ENCODE results near the gene RHCE.
A peak's percentile ranks its signal among the peaks of the same experiment; 100 is the strongest.
"Not testable (repeated sequence)": the region's sequence is repeated elsewhere in the genome, so short reads cannot be mapped to it uniquely, and the experiment has no call there.

The RHCE gene

GRCh38 chr1:25397549-25397948 is 23.1 kb downstream of the RHCE start:
- DNase-seq: not testable (repeated sequence)

GRCh38 chr1:25392841-25393240 is 27.8 kb downstream of the RHCE start:
- peak in 2 of 3 donors; percentile 8 to 22 for DNase-seq

- not testable (repeated sequence) for DNase-seq
Observed at GRCh38 chr1:25389721-25390120, 30.9 kb downstream of the RHCE start.

GRCh38 chr1:25388691-25389090 is 31.9 kb downstream of the RHCE start:
- not testable (repeated sequence) for DNase-seq

GRCh38 chr1:25387096-25387495 is 33.5 kb downstream of the RHCE start:
- not testable (repeated sequence) for DNase-seq

- DNase-seq: not testable (repeated sequence)
Observed at GRCh38 chr1:25383875-25384274, 36.8 kb downstream of the RHCE start.

- peak; percentile 81 to 95 (median 86) for DNase-seq
Observed at GRCh38 chr1:25383090-25383489, 37.5 kb downstream of the RHCE start.

- DNase-seq: not testable (repeated sequence)
Observed at GRCh38 chr1:25382543-25382942, 38.1 kb downstream of the RHCE start.

- DNase-seq: not testable (repeated sequence)
Observed at GRCh38 chr1:25378367-25378766, 42.3 kb downstream of the RHCE start.

GRCh38 chr1:25371757-25372156 is 48.9 kb downstream of the RHCE start:
- DNase-seq: not testable (repeated sequence)

GRCh38 chr1:25369691-25370271 is 50.8 kb downstream of the RHCE start:
- DNase-seq: peak; percentile 5 to 22 (median 15)

GRCh38 chr1:25369241-25369640 is 51.4 kb downstream of the RHCE start:
- DNase-seq: peak in 1 of 3 donors; percentile 15

GRCh38 chr1:25362634-25363559 is 57.7 kb downstream of the RHCE start:
- DNase-seq: not testable (repeated sequence)

- DNase-seq: no peak
Observed at GRCh38 chr1:25361901-25362300, 58.7 kb downstream of the RHCE start.

GRCh38 chr1:25360596-25361581 is 59.7 kb downstream of the RHCE start:
- DNase-seq: peak; percentile 14 to 31 (median 29)

GRCh38 chr1:25356848-25357247 is 63.8 kb downstream of the RHCE start:
- peak in 2 of 3 donors; percentile 23 to 34 for DNase-seq

GRCh38 chr1:25356441-25356840 is 64.2 kb downstream of the RHCE start:
- no peak for DNase-seq

- no peak for DNase-seq
Observed at GRCh38 chr1:25355841-25356395, 64.7 kb downstream of the RHCE start.

GRCh38 chr1:25349606-25350005 is 71.0 kb downstream of the RHCE start:
- no peak for DNase-seq

GRCh38 chr1:25347556-25347955 is 73.1 kb downstream of the RHCE start:
- DNase-seq: no peak

- no peak for DNase-seq
Observed at GRCh38 chr1:25343872-25344271, 76.8 kb downstream of the RHCE start.

GRCh38 chr1:25342846-25343245 is 77.8 kb downstream of the RHCE start:
- DNase-seq: no peak

Data from suppressor macrophage treated with lipopolysaccharide for 1 hour (primary cell).